Duodenal mucosa (tissue), 2 donors: Measurements from ENCODE around the gene BTBD9.

Source experiments
- H3K27ac ChIP-seq: one replicate; pipeline ENCODE4 v1.7.0; 2013; ENCODE audit warnings: low read depth, low read length
- H3K27me3 ChIP-seq, 2 donors: one replicate each; pipeline ENCODE4 v1.7.0; 2013; ENCODE audit warnings: low read length in 2 of 2, control low read depth in 1 of 2; ENCODE audit not compliant: insufficient read depth in 2 of 2, control insufficient read depth in 1 of 2
- H3K36me3 ChIP-seq, 2 donors: one replicate each; pipeline ENCODE4 v1.7.0; 2013; ENCODE audit warnings: low read length in 2 of 2, control low read depth in 1 of 2; ENCODE audit not compliant: insufficient read depth in 2 of 2, control insufficient read depth in 1 of 2
- H3K4me1 ChIP-seq, 2 donors: one replicate each; pipeline ENCODE4 v1.7.0; 2013; ENCODE audit warnings: low read length in 2 of 2, control low read depth in 1 of 2; ENCODE audit not compliant: insufficient read depth in 2 of 2, control insufficient read depth in 1 of 2
- H3K4me3 ChIP-seq, 2 donors: one replicate each; pipeline ENCODE4 v1.7.0; 2013; ENCODE audit warnings: low read length in 2 of 2, low read depth in 1 of 2
- H3K9ac ChIP-seq, 2 donors: one replicate each; pipeline ENCODE4 v1.7.0; 2013; ENCODE audit warnings: low read length in 2 of 2, low read depth in 1 of 2
- H3K9me3 ChIP-seq, 2 donors: one replicate each; pipeline ENCODE4 v1.7.0; 2013; ENCODE audit warnings: low read length in 2 of 2, control low read depth in 1 of 2; ENCODE audit not compliant: control insufficient read depth in 1 of 2

The BTBD9 gene

DNA sequence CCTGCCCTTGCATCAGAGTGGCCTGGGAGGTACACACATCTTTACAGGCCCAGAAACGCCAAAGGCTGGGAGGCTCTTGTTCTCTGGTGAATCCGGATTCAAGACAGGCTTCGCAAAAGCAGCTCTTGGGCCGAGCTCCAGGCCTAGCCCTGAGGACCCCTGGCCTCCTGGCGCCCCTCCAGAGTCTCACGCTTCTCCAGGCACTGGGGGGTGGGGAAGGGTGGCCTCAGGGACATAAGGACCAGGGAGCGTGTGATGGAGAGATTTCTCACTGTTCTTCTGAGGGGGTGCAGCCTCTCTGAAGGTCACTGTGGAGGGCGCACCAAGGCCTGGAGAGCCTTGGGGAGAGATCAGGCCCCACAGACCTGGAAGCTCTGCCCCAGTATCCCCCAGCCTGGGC is 471.0 kb downstream of the BTBD9 start:
- Histone ChIP-seq H3K27me3 (no peaks in the 10 kb centered on the region), H3K36me3 (no peaks in the 10 kb centered on the region), H3K9me3 (no peaks in the 10 kb centered on the region), H3K4me1 (peaks cover 43 to 44% of the 10 kb centered on the region in 2 donors), H3K27ac (no peak overlapping the region), H3K9ac (no peak overlapping the region), H3K4me3 (no peak overlapping the region)

DNA sequence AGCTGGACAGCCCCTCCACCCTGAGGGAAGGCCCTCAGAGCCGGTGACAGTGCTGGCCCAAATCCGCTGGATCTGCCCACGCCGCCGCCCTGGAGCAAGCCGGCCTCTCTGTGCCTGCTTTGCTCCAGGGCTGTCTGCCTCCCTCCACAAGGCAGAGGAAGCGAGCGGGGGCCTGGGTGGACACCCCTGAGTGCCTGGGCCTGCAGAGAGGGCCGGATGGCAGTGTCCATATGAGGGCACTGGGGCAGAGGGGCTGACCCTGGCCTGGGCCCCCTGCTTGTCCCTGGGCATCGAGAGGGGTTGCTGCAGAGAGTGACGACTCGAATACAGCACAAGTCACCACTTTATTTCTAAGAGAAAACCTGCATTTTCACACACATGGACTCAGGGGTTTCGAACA is 471.6 kb downstream of the BTBD9 start:
- no peaks in the 10 kb centered on the region for H3K27me3 ChIP-seq
- no peaks in the 10 kb centered on the region for H3K9me3 ChIP-seq
- H3K9ac ChIP-seq: no peak overlapping the region
- peaks cover 40 to 41% of the 10 kb centered on the region in 2 donors for H3K4me1 ChIP-seq
- no peak overlapping the region for H3K27ac ChIP-seq
- no peak overlapping the region for H3K4me3 ChIP-seq
- no peaks in the 10 kb centered on the region for H3K36me3 ChIP-seq

DNA sequence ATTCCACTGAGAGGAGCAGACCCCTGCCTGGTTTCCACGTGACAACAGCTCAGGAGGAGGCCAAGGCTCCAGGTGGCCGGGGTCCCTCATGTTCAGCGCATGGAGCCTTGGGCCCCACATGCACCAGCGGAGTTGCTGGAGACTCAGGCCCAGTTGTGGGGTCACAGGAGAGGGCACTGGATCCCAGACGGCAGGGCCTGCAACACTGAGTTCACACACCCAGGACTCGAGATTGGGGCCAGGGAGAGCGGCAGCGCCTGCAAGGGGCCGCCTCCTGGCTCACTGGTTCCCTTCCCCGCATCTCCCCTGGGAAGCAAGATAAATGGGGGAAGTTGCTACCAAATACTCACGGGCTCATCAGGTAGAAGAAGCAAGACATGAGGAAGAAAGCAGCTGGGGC is 472.1 kb downstream of the BTBD9 start:
- Histone ChIP-seq H3K9ac (no peak overlapping the region), H3K9me3 (no peaks in the 10 kb centered on the region), H3K27me3 (no peaks in the 10 kb centered on the region), H3K36me3 (no peaks in the 10 kb centered on the region), H3K4me1 (peaks cover 35 to 36% of the 10 kb centered on the region in 2 donors), H3K4me3 (no peak overlapping the region), H3K27ac (no peak overlapping the region)

DNA sequence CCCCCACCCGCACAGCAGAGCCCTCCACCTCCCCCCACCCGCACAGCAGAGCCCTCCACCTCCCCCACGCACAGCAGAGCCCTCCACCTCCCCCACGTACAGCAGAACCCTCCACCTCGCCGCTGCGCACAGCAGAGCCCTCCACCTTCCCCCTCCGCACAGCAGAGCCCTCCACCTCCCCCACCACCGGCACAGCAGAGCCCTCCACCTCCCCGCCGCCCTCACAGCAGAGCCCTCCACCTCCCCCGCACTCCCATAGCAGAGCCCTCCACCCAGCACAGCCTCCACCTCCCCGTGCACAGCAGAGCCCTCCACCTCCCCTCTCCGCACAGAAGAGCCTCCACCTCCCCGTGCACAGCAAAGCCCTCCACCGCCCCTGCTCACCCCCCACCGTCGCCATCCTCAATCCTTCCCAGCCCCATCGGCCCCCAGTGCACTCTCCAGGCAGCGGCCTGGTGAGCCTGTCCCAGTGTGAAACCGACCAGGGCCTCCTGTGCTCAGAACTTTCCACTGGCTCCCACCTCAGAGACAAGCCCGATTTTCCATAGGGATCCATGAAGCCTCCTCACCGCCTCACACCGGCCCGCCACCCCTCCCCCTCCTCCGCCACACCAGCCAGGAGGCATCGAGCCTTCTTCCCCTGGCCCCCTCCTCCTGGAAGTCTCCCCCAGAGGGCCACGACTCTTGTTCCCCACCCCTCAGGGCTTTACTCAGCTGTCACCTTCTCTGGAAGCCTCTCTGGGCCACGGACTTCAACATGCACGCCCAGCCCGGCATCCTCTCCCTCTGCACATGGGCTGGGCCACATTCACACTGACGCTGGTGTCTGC is 473.1 kb downstream of the BTBD9 start:
- no peak overlapping the region for H3K4me3 ChIP-seq
- H3K4me1 ChIP-seq: peaks cover 27% of the 10 kb centered on the region in 2 donors
- H3K27ac ChIP-seq: no peak overlapping the region
- no peaks in the 10 kb centered on the region for H3K9me3 ChIP-seq
- no peaks in the 10 kb centered on the region for H3K36me3 ChIP-seq
- H3K27me3 ChIP-seq: no peaks in the 10 kb centered on the region
- no peak overlapping the region for H3K9ac ChIP-seq

DNA sequence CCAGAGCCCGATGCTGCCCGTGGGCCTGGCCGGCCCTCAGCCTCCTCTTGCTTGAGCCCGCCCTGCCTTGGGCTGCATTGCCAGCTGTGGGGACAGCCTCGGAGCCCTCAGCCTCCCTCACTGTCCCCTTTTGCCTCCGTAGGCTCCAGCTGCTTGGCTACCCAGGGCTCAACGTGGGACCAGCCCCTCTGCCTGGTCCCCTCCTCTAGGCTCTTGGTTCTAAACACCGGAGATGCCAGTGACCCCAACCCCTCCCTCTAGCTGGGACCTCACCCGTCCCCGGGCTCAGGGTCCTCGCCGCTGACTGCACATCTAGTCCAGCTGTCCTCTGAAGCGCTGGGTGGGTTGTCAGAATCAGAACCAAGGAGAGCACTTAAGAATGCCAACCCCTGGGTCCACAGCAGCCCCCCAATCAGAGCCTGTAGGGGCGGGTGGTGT is 475.0 kb downstream of the BTBD9 start:
- Histone ChIP-seq H3K27ac (peak overlapping the region; percentile 10), H3K36me3 (peaks cover 0 to 5% of the 10 kb centered on the region in 2 donors), H3K9ac (no peak overlapping the region), H3K4me3 (no peak overlapping the region), H3K4me1 (peaks cover 10 to 12% of the 10 kb centered on the region in 2 donors), H3K9me3 (no peaks in the 10 kb centered on the region), H3K27me3 (no peaks in the 10 kb centered on the region)

DNA sequence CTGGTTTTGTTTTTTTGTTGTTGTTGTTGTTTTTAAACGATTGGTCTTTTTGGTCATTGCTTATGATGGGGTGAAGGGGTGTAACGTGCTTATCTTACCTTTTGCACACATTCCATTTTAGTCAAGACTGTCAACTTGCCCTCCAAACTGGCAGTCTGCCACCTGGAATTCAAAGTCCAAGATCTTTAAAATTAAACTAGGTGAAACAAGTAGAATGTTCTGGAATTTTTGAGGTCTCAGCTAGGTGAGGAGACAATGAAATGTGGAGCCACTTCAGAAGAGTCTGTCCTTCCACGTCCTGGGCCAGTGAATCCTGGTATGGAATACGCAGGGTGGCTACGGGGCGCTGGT is 475.6 kb downstream of the BTBD9 start:
- Histone ChIP-seq H3K27me3 (no peaks in the 10 kb centered on the region), H3K9me3 (no peaks in the 10 kb centered on the region), H3K4me3 (no peak overlapping the region), H3K9ac (no peak overlapping the region), H3K4me1 (peaks cover 9 to 10% of the 10 kb centered on the region in 2 donors), H3K27ac (no peak overlapping the region), H3K36me3 (peaks cover 0 to 5% of the 10 kb centered on the region in 2 donors)

DNA sequence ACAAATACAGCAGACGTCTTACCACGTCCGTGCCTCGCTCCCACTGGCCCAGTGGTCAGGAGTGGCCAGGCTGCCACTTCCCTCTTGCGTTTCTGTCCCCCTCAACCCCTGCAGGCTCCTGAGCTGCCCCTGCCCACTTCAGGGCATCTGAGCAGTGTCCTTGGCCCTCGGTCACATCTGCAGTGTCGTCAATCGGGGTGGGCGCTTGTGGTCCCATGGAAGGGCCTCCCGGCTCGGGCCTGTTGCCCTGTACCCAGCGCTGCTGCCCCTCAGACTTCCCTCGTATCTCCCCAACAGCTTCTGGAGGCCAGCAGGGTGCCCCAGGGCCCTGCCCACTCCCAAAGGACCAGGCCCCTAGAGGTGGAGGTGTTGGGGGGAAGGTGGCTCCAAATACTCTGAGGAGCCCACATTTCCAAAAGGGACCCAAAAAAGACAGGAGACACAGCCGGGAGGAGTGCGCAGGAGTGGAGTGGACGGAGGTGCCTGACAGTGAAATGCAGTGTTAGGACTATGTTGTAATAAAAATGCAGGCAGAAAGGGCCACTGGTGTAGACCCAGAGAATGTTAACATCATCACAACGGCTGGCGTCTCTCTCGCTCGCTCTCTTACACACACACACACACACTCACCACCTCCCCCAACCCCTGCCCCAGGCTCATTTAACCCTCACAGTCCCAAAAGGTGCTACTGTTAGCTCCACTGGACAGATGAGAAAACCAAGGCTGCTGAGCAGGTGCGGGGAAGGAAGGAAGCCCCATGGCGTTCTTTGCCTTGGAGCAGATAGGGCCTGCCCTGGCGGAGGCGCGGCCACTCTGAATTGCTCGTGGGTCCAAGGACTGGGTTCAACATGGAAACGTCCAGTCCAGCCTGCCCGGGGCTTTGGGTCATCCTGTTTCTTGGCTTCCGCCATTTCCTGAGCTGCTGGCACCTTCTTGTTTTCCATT is 476.3 kb downstream of the BTBD9 start:
- no peak overlapping the region for H3K4me3 ChIP-seq
- H3K27ac ChIP-seq: no peak overlapping the region
- H3K27me3 ChIP-seq: no peaks in the 10 kb centered on the region
- peaks cover 0 to 5% of the 10 kb centered on the region in 2 donors for H3K36me3 ChIP-seq
- no peak overlapping the region for H3K9ac ChIP-seq
- peaks cover 9 to 10% of the 10 kb centered on the region in 2 donors for H3K4me1 ChIP-seq
- H3K9me3 ChIP-seq: no peaks in the 10 kb centered on the region

DNA sequence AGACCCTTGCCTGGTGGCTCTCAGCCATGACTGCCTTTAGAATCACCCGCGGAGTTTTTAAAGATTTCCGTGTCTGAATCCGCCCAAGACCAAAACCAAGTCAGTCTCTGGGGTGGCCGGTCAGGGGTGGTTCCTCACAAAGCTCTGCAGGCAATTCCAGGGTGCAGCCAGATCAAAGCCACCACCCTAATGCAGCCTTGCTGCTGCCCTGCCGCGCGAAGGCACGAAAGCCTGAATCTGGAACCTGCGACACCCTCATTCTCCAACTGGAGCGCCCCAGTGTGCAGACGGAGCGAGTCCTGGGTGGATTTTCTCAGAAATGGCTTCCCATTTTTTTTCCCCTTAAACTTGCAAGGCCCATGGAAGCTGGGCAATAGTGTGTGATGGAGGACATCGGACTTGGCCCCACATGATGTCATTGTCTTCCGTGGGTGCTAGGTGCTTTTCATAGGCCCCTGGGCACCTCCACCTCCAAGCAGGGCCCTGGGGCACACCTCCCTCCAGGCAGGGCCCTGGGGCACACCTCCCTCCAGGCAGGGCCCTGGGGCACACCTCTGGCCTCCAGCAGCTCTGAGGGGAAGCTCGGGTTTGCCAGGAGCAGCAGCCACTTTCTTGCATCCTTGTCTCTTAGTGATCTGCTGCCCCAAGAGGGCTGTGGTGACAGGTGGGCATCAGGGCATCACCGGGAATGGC is 477.1 kb downstream of the BTBD9 start:
- Histone ChIP-seq H3K4me1 (peaks cover 9 to 10% of the 10 kb centered on the region in 2 donors), H3K9me3 (no peaks in the 10 kb centered on the region), H3K9ac (no peak overlapping the region), H3K4me3 (no peak overlapping the region), H3K27me3 (no peaks in the 10 kb centered on the region), H3K27ac (no peak overlapping the region), H3K36me3 (peaks cover 0 to 5% of the 10 kb centered on the region in 2 donors)

DNA sequence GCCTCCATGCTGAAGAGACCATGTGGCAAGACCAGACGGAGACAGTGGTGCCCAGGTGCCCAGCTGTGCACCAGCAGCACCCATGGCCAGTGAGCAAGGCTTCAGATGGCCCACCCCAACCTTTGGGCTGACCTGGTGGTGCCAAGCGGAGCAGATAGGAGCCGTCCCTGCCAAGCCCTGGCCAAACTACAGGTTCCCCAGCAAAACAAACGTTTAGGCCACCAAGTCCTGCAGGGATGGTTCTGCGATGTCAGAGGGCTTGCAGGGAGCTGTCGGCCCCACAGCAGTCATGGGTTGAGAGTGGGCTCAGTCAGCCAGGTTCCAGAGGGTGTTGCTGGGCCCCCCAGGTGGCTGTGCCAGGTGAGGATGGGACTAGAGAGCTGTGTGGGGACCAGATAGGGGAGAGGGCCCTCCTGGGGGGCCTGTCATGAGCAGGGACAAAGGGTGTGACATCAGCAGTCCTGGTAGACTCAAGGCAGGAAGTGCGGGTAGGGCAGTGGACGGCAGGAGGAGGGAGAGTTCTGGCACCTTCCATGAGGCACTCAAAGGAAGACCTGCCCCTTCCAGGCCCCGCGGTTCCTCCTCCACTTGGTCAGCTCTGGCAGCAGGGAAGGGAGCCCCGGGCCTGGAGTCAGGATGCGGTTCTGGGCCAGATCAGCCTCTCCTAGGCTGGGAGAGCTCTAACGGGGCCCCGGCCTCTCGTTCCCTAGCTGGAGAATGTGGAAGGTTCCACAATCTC is 477.8 kb downstream of the BTBD9 start:
- H3K27me3 ChIP-seq: no peaks in the 10 kb centered on the region
- peaks cover 0 to 5% of the 10 kb centered on the region in 2 donors for H3K36me3 ChIP-seq
- H3K4me3 ChIP-seq: no peak overlapping the region
- H3K9ac ChIP-seq: no peak overlapping the region
- H3K27ac ChIP-seq: no peak overlapping the region
- H3K9me3 ChIP-seq: no peaks in the 10 kb centered on the region
- peaks cover 9 to 10% of the 10 kb centered on the region in 2 donors for H3K4me1 ChIP-seq
